NCI-H1105 (cell line): ENCODE results near the gene GRIN1.

Experiments used
- DNase-seq: peaks from one replicate; lab custom pipeline; 2025; lab: John Stamatoyannopoulos, UW

The GRIN1 gene

DNA sequence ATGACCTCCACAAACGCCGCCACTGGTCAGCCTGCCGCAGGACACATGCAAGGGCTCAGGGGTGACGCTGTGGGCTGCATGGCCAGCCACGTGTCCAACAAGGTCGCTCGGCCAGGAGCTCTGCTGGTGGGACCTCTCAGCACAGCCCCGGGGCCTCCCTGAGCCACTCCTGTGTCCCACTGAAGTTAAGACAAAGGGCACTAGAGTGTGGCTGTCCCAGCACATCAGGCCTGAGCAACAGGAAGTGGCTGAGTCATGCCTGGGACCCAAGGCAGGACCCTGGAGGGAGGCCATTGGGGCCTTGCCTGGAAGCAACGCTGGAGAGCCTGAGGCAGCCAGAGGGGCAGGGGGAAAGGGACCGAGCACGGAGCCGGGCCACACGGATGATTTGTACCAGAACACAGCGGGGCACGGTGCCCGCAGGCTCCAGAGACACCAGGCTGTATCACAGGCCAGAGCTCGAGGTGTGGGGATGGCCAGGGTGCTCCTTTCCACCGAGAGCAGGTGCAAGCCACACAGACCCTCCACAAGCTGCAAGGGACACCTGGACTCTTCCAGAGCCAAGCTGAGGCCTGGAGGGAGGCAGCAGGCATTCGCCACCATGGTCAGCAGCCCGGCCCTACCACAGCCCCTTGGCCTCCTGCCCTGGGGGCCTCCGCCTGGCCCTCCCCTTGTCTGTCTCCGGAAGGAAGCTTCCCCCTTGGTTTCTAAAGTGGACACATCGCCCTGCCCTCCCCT, 39.4 kb downstream of the GRIN1 start:
- no peak for DNase-seq

DNA sequence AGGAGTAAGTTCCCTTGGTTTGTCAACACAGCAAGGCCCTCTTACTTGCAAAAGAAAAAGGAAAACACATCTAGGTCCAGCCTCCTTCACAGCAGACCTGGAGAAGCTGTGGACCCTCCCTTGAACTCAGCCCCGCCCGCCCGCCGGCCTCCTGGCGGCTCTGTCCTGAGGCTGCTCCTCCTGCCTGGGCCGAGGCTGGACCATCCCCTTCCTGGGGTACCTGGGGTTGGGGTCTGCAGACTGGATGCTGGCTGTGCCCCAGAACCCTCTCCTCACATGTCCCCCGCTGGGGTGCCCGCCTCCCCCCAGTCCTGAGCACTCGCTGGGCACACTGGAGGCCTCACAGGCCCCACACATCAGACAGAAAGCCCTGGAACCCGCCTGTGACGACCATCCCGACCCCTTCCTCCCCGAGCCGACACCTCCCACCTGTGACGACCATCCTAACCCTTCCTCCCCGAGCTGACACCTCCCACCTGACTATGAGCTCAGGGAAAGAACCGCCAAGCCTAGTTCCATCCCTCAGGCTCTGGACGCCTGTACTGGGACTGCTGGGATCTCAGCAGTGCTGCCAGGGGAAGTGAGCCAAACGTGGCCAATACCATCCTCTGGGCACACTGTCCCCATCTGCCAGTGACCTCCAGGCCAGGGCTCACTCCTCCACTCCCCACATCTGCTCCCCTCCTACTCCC, 40.1 kb downstream of the GRIN1 start:
- no peak for DNase-seq

DNA sequence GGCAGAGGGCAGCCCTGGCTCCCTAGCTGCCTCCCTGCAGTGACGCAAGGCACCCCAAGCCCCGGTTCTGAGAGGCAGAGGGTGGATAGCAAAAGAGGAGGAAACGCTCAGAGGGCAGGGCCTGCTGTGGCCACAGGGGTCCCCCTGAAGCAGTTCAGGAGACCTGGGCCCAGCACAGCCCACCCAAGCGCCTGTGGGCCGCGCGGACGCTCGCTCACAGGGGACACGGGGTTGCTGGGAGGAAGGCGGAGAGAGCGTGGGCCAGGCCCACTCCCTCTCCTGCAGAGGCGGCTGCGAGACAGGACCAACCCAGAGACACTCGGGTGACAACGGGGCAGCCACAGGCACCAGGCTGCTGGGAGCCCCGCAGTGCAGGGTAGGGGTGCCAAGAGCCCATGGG, 40.8 kb downstream of the GRIN1 start:
- DNase-seq: no peak

DNA sequence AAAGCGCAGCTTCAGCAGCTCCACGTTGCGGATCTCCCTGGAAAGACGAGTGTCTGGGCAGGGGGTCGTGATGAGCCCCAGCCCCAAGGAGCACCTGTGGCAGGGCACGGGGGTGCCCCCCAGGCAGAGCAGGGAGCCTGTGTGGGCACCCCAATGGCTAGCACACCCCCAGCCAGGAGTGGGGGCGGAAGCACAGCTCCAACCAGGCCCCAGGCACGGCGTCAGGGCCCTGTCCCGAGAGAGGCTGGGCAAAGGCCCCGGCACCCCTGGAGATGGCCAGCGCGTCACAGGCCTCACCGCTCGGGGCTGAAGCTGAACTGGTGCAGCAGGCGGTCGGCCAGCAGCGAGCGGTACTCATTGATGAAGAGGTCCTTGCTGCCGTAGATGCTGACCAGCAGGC, 41.5 kb downstream of the GRIN1 start:
- no peak for DNase-seq

DNA sequence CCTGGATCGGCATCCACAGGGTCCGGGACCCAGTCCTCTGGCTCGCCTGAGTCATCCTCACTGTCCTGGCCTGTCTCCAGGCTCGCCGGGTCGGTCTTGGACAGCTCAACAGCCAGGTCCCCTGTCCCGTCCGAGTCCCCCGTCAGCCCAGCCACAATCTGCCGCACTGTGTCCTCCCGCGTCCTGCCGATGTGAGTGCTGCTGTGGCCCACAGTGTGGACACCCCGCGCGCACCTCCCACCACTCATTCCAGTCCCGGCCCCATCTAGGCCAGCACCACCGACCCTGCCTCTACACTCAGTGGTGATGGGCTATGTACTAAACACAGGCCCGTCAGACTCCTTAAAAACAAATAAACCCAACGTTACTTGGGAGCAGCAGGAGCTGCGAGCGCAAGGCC, 42.7 kb downstream of the GRIN1 start:
- no peak for DNase-seq

DNA sequence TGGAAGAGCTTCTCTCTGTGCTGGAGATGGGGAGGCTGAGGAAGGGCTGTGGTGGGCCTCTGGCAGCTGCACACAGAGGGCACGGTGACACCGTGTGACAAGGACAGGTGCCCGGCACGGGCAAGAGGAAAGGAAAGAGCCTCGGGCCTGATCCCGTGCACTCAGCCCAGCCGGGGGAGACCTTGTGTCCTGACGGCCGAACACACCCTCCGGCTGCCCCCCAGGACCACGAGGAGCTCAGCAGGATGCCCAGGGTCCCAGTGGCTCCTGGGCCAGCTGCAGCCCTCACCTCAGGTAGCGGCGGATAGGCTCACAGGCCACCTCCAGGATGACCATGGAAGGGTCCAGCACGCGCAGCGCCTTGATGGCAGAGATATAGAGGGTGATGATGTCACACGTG, 43.9 kb downstream of the GRIN1 start:
- DNase-seq: no peak

DNA sequence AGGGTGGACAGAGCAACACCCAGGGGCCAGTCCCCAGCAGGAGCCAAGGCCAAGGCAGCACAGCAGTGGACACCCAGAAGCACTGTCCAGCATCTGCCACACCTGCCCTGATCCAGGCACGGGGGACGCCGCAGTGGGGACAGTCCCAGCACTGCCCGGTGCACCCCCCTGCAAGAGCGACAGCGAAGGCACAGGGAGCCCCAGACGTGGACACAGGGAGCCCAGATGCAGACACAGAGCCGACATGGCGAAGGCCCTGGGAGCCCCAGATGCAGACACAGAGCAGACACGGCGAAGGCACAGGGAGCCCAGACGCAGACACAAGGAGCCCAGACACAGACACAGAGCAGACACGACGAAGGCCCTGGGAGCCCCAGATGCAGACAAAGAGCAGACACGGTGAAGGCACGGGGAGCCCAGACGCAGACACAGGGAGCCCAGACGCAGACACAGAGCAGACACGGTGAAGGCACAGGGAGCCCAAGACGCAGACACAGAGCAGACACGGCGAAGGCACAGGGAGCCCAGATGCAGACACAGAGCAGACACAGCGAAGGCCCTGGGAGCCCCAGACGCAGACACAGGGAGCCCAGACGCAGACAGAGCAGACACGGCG, 45.1 kb downstream of the GRIN1 start:
- no peak for DNase-seq

DNA sequence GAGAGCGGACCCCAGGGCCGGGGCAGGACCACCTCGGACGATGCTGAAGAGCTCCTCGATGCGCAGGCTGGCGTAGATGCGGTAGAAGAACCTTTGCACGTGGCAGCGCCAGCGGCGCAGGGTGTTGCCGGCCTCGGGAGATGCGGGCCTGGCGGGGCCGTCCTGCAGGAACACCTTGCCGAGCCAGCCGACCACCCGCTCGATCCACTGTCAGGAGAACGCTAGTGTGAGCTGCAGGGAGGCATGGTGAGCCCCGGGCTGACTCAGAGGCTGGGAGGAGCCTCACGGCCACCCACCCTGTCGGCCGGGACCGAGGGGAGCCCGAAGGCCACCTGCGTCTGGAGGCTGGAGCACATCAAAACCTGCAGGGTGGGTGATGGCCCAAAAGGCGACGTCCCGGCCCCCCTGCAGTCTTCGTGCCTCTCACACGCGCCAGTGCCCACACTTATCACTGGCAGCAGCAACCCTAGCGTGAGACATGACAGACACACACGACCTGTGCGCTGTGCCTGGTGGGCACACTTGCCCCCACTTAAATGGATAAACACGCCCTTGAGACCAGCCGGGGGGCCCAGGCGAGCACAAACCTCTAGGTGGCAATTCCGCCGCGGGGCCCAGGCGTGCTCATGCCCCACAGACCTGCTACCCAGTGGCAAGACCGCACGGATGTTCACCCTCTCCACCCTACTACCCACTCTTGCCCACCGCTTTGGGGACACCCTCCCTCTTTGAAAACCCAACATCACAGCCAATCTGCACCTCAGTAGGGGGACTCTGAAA, 46.1 kb downstream of the GRIN1 start:
- no peak for DNase-seq

DNA sequence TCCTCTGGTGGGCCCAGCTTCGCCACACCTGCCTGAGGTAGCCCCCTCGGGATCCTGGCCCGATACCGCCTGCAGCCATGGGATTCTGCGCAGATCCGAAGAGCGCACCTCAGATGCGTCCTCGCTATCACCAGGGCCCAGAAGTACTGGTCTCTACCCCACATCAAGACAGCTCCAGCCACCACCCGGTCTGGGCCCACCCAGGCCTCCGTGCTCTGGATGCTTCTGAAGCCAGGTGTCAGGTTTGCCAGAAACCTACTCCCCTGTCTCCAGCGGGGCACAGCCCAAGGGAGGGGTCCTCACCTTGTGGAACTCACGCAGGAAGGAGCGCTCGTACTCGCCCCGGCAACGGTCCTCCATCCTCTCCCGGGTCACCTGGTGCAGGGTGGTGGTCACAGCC, 47.0 kb downstream of the GRIN1 start:
- no peak for DNase-seq

DNA sequence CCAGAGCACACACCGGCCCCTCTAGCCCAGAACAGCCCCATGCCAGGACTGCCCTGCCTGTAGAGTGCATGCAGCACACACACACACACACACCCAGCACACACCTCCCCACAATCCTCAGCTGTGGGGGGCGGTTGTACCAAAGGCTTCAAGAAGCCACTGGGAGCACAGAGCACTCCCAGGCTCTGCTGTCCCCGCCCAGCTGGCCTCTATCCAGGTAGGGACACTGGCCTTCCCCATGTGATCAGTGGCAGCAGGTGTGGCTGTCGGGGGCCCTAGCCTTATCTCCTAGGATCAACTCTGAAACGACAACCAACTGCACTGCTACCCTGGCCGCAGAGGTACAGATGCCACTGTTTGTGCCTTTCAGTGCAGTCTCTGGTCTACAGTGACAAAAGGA, 47.4 kb downstream of the GRIN1 start:
- DNase-seq: no peak

DNA sequence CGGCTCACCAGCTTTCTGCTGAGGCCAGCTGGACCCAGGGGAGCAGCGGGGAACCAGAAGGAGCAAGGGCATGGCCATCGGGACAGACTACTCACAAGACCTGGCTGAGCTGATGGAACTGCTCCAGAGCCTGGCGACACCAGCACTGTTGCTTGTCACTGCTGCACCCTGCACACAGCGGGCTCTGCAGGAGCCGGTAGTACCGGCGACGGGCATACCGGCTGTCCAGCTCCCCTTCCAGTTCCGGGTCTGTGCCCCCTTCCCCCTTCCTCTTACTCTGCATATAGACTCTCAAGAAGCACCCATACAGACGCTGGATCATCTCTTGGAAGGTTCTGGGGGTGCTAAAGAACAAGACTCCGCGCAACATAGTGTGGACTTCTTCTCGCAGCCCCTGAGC, 48.4 kb downstream of the GRIN1 start:
- no peak for DNase-seq

DNA sequence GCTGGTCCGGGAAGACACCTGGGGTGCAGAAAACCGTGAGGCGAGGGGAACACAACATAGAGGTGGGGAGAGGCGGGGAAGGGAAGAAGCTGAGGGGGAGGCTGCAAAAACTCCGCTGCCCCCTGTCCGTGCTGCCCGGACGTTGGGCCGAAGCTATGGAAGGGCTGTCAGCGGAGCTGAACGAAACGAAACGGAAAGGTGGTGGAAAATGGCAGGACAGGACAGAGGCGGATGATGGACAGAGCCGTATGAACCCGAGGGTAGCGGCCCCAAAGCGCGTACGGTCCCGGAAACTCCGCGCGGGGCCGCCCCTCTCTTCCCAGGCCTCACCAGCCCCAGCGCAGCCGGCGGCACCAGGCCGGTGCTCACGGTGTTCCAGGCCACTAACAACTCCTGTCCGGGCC, 49.1 kb downstream of the GRIN1 start:
- no peak for DNase-seq

DNA sequence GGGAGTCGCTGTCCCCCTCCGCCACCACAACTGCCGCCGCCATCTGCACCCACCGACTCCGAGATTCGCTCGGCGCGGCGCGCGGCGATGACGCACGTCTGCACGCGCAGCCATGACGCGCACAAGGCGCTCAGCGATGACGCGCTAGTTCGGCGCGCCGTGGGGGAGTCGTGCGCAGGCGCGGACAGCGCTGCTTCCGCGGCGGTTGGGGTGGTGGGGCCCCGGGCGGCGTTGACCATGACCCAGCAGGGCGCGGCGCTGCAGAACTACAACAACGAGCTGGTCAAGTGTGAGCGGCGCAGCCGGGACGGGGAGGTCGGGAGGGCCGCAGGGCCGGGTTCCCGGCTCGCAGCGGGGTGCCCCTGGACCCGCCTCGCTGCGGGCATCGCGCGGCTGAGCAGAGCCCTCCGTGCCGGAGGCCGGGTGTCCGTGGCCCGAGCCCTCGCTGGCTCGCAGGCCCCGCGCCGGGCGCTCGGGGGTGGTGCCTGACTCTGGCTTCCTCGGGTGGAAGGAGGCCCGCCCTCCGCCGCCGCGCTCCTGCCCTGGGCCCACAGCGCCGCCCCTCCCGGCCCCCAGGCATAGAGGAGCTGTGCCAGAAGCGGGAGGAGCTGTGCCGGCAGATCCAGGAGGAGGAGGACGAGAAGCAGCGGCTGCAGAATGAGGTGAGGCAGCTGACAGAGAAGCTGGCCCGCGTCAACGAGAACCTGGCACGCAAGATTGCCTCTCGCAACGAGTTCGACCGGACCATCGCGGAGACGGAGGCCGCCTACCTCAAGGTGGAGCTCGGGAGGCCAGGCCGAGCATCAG, 49.7 kb downstream of the GRIN1 start, which contains the start of the genes ANAPC2 and SSNA1:
ANAPC2 (minus strand) TSS at position 71 of the 807 bp plus-strand sequence; CDS start at position 43, 28 bp downstream.
SSNA1 (plus strand) TSS at position 187 of the 807 bp plus-strand sequence; CDS start at position 238, 51 bp downstream.
- peak; percentile 85 for DNase-seq

DNA sequence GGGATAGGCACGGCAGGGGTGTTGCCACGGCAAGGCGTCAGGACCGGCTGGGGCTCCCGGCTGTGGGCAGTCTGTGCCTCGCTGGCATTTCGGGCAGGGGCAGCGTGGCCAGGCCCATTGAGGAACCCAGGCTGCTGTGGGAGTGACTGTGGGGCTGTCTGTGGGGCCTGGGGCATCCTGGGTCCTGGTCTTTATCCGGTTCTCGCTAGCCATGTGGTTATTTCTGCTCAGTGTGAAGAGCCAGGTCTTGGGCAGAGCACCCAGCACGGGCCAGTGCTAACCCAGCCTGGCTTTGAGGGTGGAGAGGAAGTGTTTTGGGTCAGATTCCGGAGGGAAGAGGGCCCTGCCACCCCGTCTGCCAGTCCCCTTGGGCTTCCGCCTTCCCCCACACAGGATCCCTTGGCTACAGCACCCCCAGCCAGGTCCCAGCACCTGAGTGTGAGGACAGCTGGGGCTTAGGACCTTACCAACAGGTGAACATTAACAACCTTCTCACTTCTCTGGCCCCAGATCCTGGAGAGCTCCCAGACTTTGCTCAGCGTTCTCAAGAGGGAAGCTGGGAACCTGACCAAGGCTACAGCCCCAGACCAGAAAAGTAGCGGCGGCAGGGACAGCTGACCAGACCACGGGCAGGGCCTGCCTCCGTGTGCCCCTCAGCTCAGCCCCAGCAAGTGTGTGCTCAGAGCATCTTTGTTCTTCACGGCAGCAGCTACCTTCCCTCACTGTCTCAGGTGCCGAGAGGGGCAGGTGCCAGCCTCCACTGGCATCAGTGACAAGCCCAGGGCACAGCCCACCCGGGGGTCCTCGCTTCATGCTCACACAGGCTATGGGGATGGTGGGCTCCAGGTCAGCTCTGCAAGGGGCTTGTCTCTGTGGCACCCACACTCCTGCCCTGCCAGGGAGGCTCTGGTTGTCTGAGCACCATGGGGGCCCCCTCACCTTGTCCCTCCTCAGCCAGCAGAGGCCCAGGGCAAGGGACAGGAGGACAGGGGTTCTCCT, 50.6 kb downstream of the GRIN1 start:
- no peak for DNase-seq

DNA sequence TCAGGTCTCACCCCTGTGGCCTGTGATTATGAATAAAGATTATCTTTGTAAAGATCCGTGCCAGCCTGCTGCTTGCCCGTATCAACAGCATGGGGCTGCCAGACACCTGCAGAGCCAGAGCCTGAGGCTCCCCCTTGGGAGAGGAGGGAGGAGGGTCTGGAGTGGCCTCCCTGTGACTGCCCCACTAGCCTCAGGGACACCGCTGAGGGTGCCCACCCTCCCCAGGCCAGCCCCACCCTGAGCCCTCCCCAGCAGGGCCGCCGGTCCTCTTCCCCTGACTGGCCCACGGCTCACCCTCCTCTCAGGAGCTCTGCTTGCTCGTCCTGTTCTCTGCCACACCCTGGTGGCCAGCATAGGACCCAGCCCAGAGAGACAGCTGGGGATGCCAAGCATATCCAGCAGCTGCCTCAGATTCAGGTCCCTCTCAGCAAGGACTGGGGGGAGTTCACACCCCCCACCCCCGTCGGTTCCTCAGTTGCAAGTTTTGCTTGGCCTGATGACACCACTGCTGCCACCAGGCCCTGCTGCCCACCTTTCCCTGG, 51.4 kb downstream of the GRIN1 start:
- no peak for DNase-seq

DNA sequence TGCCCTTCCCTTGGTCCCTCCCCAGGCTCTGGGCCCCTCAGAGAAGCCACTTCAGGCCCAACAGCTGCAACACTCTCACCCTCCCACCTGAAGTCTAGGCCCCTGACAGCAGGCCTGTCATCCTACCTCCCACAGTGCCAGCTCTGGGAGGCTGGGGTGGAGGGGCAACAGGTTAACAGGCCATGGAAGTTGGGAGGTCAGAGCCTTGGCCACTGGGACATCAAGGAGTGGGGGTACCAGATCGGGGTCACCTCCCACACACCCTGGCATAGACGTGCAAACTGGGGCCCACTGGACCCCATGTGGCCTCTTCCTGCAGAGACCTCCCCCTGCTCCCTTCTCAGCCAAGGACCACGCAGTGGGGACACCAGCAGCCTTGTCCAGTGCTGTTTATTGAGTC, 52.3 kb downstream of the GRIN1 start:
- DNase-seq: no peak

DNA sequence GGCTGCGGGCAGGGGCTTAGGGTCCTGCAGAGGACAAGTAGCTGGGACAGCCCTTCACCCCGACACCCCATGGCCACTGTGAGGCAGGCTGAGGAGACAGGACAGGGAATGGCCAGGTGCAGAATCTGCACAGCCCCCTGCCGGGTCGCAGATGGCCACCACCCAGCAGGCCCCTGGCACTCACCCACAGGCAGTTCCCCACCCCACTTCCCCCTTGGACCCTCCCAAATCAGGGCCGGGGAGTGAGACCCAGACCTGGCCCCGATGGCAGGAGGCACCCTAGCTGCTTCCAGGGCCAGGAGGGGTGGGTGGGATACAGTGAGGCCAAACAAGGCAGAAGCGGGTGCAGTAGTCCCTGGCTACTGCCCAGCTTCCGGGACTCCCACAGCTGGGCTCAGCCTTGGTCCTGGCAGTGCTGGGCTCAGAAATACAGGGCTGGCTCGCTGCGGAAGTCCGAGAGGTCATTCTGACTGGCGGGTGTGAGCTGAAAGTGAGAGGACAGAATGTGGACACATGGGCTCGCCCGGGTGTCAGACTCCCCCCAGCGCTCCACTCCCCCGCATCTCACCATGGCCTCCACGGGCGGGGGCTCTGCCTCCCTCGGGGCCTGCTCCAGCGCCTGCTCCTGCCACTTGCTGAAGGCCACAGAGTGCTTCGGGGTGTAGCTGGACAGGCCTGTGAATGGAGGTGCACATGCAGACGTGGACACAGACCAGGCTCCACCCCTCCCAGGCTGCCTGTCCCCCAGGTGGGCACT, 52.9 kb downstream of the GRIN1 start:
- no peak for DNase-seq

DNA sequence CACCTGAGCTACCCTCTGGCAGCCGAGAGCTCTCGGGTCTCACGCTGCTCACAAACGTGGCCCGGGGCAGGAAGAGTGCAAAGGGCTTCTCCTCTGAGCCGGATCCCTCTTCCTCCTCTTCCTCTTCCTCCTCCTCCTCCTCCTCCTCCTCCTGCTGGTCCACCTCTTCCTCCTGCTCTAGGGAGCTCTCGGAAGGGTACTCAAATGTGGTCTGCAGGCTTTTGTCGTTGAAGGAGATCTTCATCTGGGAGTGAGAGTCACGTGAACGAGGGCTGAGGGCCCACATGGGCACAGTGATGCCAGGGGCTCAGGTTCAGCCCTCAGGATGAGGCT, 53.5 kb downstream of the GRIN1 start:
- no peak for DNase-seq

DNA sequence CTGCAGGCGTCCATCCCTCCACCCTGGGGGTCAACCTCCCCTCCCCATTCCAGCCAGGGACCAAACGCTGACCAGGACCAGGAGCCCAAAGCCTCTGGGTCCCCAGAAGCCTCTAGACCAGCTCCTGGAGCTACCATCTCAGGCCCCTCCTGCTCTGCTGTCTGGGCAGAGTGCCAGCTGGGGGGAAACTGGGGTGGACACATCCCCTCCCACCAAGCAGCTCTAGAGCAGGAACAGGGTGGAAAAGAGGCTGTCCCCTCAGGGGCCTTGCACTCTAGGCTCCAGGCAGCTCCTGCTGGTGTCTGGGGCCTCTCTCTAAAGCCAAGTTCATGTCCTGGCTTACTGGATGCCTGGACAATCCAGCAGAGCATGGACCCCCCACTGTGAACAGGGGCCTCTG, 53.9 kb downstream of the GRIN1 start:
- no peak for DNase-seq
